Activated T-cell treated with anti-CD3 and anti-CD28 coated beads, Interleukin-2, amount 50 U/mL, for 24 hours (primary cell): Measurements from ENCODE around the gene AP3B1.
A peak's percentile ranks its signal among the peaks of the same experiment; 100 is the strongest.

Experiments used
- DNase-seq: peaks from one replicate; pipeline ENCODE4 v3.0.0-alpha.2; 2020
- H3K27ac Mint-ChIP-seq: 2 replicates; pipeline ENCODE4 v1.8.0; 2020; ENCODE audit warnings: mild to moderate bottlenecking, mixed read lengths
- H3K27me3 Mint-ChIP-seq: 2 replicates; pipeline ENCODE4 v1.8.0; 2020; ENCODE audit warnings: mixed read lengths
- H3K36me3 Mint-ChIP-seq: 2 replicates; pipeline ENCODE4 v1.8.0; 2020; ENCODE audit warnings: low read depth, mixed read lengths
- H3K4me1 Mint-ChIP-seq: 2 replicates; pipeline ENCODE4 v1.8.0; 2020; ENCODE audit warnings: low read depth, mixed read lengths
- H3K4me3 Mint-ChIP-seq: 2 replicates; pipeline ENCODE4 v1.8.0; 2020; ENCODE audit warnings: mild to moderate bottlenecking, moderate library complexity, mixed read lengths
- H3K9me3 Mint-ChIP-seq: 2 replicates; pipeline ENCODE4 v1.8.0; 2020; ENCODE audit warnings: mixed read lengths

Gene AP3B1

GRCh38 chr5:77972469-77973252 lies 321.8 kb downstream of the AP3B1 start:
- Mint-ChIP-seq H3K27ac (no peak overlapping the region), H3K9me3 (no peaks in the 10 kb centered on the region)
- peak; percentile 50 for DNase-seq

DNA sequence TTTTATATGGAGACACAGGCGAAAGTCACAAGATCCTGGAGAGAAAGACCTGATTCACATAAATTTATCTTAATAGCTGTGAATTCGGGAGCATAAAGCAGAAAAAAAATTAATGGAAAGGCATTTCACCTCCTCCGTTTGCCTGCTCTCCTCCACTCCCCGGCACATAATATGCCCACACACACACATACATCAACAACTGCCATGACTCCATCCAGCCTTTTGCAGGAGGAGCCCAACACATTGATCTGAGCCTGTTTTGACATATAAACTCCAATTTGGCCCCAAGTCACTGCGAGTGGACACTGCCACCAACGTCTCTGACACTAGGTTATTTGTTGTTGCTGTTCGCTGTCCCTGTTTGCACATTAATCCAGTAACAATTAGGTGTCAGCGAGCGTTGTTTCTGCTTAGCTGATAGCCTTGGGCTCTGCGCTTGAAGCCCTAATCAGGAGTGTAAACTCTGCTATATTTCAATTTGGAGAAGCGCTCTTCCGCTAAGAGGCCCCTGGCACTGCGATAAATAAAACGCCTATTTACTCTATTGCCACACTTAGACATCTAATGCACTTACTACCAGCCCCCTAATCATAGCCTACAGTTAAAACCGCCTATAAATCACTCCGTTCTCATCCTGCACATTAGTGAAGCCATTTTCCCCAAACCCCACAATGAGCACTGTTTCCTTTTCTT lies 322.6 kb downstream of the AP3B1 start:
- Mint-ChIP-seq H3K4me1 (peaks cover 12% of the 10 kb centered on the region), H3K4me3 (peak overlapping the region; percentile 60), H3K27me3 (peaks cover 71% of the 10 kb centered on the region), H3K9me3 (no peaks in the 10 kb centered on the region), H3K36me3 (no peaks in the 10 kb centered on the region), H3K27ac (no peak overlapping the region)
- DNase-seq: no peak

More at GRCh38 chr5:77972469-77973252, 321.8 kb downstream of the AP3B1 start:
- Mint-ChIP-seq H3K36me3 (no peaks in the 10 kb centered on the region), H3K27me3 (peaks cover 75% of the 10 kb centered on the region), H3K4me3 (peak overlapping the region; percentile 60), H3K4me1 (peaks cover 12% of the 10 kb centered on the region)

DNA sequence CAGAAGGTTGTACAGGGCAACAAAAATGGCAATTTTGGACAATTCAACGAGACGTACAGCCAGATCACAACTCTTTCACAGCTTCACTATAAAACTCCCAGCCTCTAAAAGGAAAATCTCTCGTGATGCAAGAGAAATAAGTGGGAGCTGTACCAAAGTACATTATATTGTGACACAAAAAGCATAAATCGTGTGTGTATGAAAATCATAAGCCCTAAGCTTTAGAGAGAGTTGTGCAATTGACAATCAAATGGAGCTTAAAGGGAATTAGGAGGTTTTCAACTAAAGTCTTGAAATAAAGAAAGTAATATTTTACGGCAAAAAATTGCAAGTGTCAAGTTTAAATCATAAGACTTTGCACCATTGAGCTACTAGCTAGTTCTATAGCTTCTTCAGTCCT lies 323.6 kb downstream of the AP3B1 start:
- Mint-ChIP-seq H3K9me3 (peaks cover 2% of the 10 kb centered on the region), H3K27ac (no peak overlapping the region), H3K36me3 (no peaks in the 10 kb centered on the region), H3K27me3 (peaks cover 66% of the 10 kb centered on the region), H3K4me3 (no peak overlapping the region), H3K4me1 (peaks cover 12% of the 10 kb centered on the region)
- DNase-seq: no peak

GRCh38 chr5:77963795-77964194 lies 330.7 kb downstream of the AP3B1 start:
- DNase-seq: no peak
- Mint-ChIP-seq H3K4me1 (peaks cover 19% of the 10 kb centered on the region), H3K9me3 (peaks cover 2% of the 10 kb centered on the region), H3K27ac (no peak overlapping the region), H3K27me3 (peaks cover 33% of the 10 kb centered on the region), H3K4me3 (no peak overlapping the region), H3K36me3 (no peaks in the 10 kb centered on the region)

DNA sequence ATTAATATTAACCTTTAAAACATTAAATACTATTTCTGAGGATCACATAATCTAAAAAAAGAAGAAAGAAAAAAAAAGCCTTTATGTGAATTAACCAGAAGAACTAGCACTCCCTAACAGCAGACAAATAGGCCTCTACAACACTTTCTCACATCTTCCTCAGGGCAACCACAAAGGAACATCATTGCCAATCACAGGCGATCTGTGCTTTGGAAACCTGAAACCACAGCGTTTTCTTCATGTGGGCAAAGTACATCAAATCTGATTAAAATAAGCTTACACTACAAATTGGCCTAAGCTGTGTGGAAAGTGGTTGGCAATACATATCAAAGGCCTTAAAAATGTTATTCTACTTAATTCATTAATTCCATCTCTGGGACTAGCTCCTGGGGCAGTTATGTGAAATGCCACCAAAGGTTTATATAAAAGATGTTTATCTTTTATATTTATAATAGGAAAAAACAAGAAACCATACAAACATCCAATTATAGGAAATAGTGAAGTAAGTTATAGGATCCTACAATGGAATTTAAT lies 333.6 kb downstream of the AP3B1 start:
- Mint-ChIP-seq H3K4me1 (peaks cover 27% of the 10 kb centered on the region), H3K36me3 (no peaks in the 10 kb centered on the region), H3K27me3 (peaks cover 53% of the 10 kb centered on the region), H3K9me3 (no peaks in the 10 kb centered on the region), H3K4me3 (no peak overlapping the region), H3K27ac (no peak overlapping the region)
- DNase-seq: no peak

DNA sequence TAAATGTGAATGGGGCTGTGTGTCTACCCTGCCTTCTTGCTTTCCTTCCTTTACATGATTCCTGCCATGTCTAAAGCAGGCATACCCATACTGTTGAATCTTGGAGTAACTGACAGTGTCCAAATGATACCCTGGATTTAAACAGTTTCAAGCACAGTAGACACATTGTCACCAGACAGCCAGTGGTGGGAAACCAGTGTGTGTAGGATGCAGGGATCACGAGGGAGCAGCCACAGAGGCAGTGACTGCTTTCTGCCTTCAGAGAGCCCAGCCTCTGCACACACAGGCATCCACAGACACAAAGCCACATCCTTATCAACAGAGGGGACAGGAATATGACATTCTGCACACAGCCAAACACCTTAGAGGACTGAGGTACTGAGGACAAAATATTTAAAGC lies 334.2 kb downstream of the AP3B1 start:
- peaks cover 59% of the 10 kb centered on the region for H3K27me3 Mint-ChIP-seq
- no peaks in the 10 kb centered on the region for H3K9me3 Mint-ChIP-seq
- DNase-seq: no peak
- H3K27ac Mint-ChIP-seq: no peak overlapping the region
- no peak overlapping the region for H3K4me3 Mint-ChIP-seq
- H3K36me3 Mint-ChIP-seq: no peaks in the 10 kb centered on the region
- peaks cover 27% of the 10 kb centered on the region for H3K4me1 Mint-ChIP-seq

GRCh38 chr5:77958642-77959330 lies 335.7 kb downstream of the AP3B1 start:
- H3K4me1 Mint-ChIP-seq: peaks cover 27% of the 10 kb centered on the region
- H3K27ac Mint-ChIP-seq: no peak overlapping the region
- no peak for DNase-seq
- H3K4me3 Mint-ChIP-seq: no peak overlapping the region
- no peaks in the 10 kb centered on the region for H3K9me3 Mint-ChIP-seq
- H3K36me3 Mint-ChIP-seq: no peaks in the 10 kb centered on the region
- H3K27me3 Mint-ChIP-seq: peaks cover 57% of the 10 kb centered on the region

DNA sequence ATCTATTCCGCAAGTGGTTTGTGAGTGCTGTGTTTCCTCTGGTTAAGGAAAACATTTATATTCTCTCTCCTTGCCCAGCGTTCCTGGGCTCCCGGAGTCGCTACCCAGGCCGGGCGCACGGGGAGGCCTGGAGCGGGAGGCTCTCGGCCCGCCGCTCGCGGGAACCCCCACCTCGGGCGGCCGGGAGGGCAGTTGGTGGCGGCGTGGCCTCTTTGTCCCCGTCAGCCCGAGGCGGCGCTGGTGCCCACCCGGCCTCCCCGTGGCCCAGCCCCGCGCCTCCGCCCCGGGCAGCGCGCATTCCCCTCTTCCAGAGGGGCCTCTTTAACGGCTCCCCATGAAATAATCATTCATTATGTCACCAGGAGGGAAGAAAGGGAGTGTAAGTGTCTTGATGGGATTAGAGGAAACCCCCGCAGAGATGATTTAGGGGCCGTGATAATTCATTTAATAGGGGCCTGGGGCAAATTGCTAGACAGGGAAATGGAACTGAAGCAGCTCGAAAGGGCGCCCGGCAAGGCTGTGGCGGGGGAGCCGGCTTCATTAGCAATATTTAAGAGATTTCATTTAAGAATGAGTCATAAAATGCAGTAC lies 336.5 kb downstream of the AP3B1 start:
- Mint-ChIP-seq H3K4me1 (peaks cover 27% of the 10 kb centered on the region), H3K27ac (no peak overlapping the region), H3K27me3 (peaks cover 57% of the 10 kb centered on the region), H3K36me3 (no peaks in the 10 kb centered on the region), H3K9me3 (no peaks in the 10 kb centered on the region), H3K4me3 (no peak overlapping the region)
- no peak for DNase-seq

- Mint-ChIP-seq H3K4me3 (no peak overlapping the region), H3K27ac (no peak overlapping the region), H3K27me3 (peaks cover 52% of the 10 kb centered on the region), H3K4me1 (peaks cover 27% of the 10 kb centered on the region), H3K9me3 (no peaks in the 10 kb centered on the region), H3K36me3 (no peaks in the 10 kb centered on the region)
- no peak for DNase-seq
Measured at GRCh38 chr5:77957516-77957915, 337.0 kb downstream of the AP3B1 start.

DNA sequence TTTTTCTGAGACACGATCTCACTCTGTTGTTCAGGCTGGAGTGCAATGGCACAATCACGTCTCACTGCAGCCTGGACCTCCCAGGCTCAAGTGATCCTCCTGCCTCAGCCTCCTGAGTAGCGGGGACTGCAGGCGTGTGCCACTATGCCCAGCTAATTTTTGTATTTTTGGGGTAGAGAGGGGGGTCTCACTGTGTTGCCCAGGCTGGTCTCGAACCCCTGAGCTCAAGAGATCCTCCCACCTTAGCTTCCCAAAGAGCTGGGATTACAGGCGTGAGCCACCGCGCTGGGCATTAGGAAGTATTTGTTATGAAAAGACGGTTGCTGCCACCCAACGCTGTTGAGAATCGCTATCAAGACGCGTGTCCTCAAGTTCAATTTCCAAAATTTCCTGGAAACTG lies 337.4 kb downstream of the AP3B1 start:
- Mint-ChIP-seq H3K27ac (no peak overlapping the region), H3K36me3 (no peaks in the 10 kb centered on the region), H3K9me3 (no peaks in the 10 kb centered on the region), H3K4me3 (no peak overlapping the region), H3K4me1 (peaks cover 27% of the 10 kb centered on the region), H3K27me3 (peaks cover 51% of the 10 kb centered on the region)
- no peak for DNase-seq

- no peaks in the 10 kb centered on the region for H3K36me3 Mint-ChIP-seq
- H3K9me3 Mint-ChIP-seq: no peaks in the 10 kb centered on the region
- peaks cover 23% of the 10 kb centered on the region for H3K4me1 Mint-ChIP-seq
- H3K27me3 Mint-ChIP-seq: peaks cover 51% of the 10 kb centered on the region
- H3K4me3 Mint-ChIP-seq: no peak overlapping the region
- no peak overlapping the region for H3K27ac Mint-ChIP-seq
- no peak for DNase-seq
Measured at GRCh38 chr5:77955577-77955976, 338.9 kb downstream of the AP3B1 start.

GRCh38 chr5:77953374-77953773 lies 341.1 kb downstream of the AP3B1 start:
- no peak overlapping the region for H3K27ac Mint-ChIP-seq
- H3K36me3 Mint-ChIP-seq: no peaks in the 10 kb centered on the region
- no peak for DNase-seq
- no peaks in the 10 kb centered on the region for H3K9me3 Mint-ChIP-seq
- H3K4me3 Mint-ChIP-seq: no peak overlapping the region
- H3K27me3 Mint-ChIP-seq: peaks cover 34% of the 10 kb centered on the region
- peaks cover 5% of the 10 kb centered on the region for H3K4me1 Mint-ChIP-seq

GRCh38 chr5:77952636-77953212 lies 341.8 kb downstream of the AP3B1 start:
- Mint-ChIP-seq H3K9me3 (no peaks in the 10 kb centered on the region), H3K4me1 (peaks cover 1% of the 10 kb centered on the region), H3K4me3 (no peak overlapping the region), H3K27me3 (peaks cover 28% of the 10 kb centered on the region), H3K36me3 (no peaks in the 10 kb centered on the region), H3K27ac (no peak overlapping the region)
- DNase-seq: no peak
